ENCODE results near the gene LYZL6.

The LYZL6 gene, protein sequence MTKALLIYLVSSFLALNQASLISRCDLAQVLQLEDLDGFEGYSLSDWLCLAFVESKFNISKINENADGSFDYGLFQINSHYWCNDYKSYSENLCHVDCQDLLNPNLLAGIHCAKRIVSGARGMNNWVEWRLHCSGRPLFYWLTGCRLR

DNA sequence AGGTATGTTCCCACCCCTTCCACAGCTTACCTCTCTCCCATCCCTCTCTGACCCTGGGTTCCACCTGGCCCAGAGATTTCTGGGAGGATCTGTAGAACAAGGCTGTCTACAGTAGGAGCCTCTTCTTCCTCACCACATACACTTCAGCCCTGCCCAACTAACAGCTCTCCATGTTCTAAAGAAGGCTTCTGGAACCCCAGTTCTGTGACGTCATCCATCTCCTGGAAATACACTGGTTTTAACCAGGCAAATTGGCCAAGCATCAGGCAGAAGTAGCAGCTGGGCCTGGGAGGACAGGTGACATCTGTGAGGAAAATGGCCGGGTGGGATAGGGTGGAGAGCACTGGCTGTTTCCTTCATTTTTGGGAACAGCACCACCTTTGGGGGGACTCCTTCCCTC lies at the start of gene LYZL6:
LYZL6 (minus strand) TSS at position 177 of the 400 bp plus-strand sequence. CDS start 4,357 bp downstream, outside the sequence.
- DNase-seq (ENCODE audit: low read depth in 2 of 2) = no peak

DNA sequence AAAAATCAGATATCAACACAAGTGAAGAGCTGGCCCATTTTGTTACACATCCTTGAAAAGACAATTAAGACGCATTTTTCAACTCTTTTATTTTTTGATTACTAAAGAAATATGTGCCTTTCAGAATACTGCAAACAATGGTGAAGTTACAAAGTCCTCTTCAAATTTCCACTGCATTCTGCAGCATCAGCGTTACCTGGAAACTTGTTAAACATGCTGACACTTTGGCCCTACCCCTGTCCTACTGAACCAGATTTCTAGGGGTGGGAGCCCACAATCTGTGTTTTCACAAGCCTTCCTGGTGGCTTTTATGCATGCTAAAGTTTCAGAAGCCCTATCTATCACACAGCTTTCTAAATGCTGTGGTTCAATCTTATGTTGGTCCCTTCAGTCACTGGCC lies 47.6 kb upstream of the LYZL6 start:
- DNase-seq (ENCODE audit: low read depth in 2 of 2) = no peak

DNA sequence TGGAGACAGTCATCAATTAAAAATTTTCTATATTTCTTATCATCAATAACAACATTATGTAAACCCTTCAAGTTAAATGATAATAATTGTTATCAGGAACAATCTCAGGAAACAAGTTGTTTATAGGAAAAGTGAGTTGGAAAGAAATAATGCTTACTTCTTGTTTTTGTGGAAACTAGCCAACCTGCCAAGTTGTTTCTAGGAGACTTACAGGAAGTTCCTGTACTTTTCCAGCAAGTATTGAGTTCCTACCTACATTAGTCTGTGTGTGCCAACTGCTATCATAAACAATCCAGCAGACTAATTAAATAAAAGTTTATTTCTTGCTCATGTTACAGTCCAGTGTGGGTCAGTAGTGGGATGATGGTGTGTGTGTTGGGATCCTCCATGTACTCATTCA lies 44.7 kb upstream of the LYZL6 start:
- DNase-seq (ENCODE audit: low read depth in 2 of 2) = no peak

DNA sequence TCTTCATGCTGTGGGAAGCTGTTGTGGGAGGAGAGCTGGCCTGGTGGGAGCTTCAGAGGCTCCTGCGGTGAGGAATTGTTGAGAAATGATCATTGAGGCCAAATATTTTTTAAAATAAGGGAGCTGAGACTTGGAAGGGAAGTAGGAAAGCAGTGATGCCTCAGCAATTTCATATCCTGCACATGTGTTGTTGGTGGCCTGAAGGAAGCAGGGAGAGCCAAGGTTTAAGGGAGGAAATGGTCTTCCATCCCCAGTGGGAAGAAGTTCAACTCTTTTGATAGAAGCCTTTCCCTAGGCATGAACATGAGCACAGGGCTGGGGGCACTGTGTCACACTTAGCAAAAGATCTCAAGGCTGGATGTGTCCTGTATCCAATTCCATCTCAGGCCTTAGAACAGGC lies 43.1 kb upstream of the LYZL6 start, which contains the start of gene CCL14:
CCL14 (minus strand) TSS at position 87 of the 400 bp plus-strand sequence; CDS start at position 7, 80 bp downstream.
- DNase-seq (ENCODE audit: low read depth in 2 of 2) = no peak

DNA sequence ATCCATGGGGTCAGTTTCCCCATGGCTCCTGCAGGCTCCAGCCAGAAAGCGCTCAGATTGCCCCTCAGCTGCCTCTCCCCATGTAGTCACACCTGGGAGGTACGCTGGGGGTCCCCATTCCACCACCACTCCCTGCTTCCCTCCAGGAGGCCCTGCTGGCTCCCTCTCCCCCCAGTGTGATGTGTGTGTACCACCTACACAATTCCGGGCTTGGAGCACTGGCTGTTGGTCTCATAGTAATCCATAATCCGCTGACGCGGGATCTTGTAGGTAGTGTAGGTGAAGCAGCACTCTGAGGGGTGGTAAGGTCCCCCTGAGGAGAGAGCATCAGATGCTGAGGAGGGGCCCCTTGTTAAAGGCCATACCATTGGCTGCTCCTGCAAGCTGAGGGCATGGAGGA lies 40.6 kb upstream of the LYZL6 start:
- no peak for DNase-seq (ENCODE audit: low read depth in 2 of 2)

DNA sequence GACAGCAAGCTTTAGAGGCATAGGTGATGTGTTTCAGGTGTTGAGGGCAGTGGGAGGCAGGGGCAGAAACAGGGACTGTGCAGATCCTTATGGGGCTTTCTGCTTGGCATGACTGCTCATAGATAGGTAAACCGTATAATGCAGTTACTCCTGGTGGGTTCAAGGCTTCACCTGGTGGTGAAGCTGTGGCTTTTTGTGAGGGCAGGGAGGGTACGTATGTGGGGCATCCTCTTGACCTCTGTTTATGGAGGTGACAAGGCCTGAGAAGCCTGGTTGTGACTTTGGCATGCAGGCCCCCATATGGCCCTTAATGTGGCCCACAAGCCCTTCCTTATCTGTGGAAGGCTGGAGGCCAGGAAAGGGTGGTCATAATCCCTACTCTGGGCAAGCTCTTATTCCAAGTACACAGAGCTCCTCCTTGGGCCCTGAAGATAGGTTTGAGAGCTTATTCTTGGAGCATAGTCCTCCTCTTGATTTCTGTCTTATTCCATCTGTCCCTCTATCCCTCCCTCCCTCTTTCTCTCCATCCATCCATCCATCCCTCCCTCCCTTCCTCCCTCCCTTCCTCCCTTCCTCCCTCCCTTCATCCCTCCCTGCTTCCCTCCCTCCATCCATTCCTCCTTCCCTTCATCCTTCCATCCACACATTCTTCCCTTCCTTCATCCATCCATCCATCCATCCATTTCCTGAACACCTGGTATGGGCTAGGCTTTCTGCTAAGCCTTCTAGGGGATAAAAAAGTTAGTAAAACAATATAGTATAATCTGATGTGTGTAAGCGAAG lies 39.1 kb upstream of the LYZL6 start:
- DNase-seq (ENCODE audit: low read depth in 2 of 2) = no peak

DNA sequence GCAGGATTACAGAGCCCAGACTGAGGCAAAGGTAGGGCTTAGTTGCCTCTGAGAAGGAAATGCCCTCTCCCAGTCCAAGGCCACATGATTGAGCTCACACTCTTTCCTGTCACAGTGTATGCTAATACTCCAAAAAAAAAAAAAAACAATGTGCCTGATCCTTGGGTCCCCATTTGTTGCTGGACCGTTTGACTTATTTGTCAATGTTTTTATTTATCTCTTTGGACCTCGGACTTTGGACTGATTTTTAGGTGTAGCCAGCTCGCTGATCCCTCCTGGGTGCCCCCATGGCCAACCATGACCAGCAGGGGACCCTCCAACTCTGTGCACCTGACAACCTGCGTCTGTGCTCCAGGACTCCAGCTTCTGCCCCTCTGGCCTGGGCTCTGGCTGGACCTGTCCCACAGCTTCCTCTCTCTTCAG lies 38.4 kb upstream of the LYZL6 start:
- DNase-seq (ENCODE audit: low read depth in 2 of 2) = no peak

DNA sequence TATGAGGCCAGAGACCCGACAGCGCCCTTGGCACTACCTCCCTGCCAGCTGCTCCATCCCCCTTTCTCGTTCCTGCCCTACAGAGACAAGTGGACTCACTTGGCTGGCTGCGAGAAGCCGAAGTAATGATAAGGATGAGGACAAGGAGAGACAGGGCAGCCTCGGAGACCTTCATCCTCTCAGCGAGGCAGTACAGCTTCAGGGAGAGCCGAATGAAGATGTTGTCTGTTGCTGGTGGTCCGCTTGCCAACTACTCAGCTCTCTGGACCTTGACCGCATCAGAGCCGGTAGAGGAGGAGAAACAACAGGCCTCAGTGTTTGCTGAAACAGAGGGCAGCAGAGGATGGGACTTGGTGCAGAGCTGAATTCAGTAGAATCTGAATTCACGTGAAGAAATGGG lies 37.7 kb upstream of the LYZL6 start, which contains the start of gene CCL16:
CCL16 (minus strand) TSS at position 252 of the 400 bp plus-strand sequence; CDS start at position 175, 77 bp downstream.
- no peak for DNase-seq (ENCODE audit: low read depth in 2 of 2)

DNA sequence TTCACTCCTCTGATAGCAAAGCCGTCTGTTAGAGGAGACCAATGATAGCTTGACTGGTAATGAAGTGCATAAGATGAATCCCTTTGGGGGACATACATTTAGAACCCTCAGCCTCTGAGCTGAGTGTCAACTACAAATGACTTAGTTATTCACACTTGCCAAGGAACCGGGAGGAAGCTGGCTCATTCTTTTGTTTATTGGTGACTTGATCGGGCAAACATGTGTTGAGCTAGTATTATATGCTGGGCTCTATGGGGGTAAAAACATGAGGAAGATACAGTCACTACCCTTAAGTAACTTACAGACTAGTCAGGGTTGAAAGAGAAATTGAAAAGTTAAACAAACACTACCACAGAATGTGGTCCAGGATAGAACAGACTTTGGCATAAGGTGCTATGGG lies 34.8 kb upstream of the LYZL6 start:
- no peak for DNase-seq (ENCODE audit: low read depth in 2 of 2)

DNA sequence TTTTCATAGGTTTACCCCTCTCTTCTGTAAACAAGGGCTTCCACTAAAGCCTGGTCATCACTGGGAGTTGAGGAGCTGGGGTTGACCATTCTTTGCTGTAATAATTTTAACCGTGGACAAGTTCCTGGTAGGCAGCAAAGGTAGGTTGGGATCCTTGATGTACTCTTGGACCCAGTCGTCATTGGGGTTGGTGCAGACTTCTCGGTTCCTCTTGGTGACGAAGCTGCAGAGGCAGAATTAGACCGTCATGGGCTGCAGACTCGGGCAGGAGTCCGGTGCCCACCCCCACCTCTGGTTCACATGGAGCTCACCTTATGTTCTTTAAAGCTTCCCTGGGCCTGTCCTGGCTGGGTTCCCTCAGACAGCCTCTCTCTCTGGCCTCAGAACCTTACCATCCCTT lies 34.0 kb upstream of the LYZL6 start:
- no peak for DNase-seq (ENCODE audit: low read depth in 2 of 2)

DNA sequence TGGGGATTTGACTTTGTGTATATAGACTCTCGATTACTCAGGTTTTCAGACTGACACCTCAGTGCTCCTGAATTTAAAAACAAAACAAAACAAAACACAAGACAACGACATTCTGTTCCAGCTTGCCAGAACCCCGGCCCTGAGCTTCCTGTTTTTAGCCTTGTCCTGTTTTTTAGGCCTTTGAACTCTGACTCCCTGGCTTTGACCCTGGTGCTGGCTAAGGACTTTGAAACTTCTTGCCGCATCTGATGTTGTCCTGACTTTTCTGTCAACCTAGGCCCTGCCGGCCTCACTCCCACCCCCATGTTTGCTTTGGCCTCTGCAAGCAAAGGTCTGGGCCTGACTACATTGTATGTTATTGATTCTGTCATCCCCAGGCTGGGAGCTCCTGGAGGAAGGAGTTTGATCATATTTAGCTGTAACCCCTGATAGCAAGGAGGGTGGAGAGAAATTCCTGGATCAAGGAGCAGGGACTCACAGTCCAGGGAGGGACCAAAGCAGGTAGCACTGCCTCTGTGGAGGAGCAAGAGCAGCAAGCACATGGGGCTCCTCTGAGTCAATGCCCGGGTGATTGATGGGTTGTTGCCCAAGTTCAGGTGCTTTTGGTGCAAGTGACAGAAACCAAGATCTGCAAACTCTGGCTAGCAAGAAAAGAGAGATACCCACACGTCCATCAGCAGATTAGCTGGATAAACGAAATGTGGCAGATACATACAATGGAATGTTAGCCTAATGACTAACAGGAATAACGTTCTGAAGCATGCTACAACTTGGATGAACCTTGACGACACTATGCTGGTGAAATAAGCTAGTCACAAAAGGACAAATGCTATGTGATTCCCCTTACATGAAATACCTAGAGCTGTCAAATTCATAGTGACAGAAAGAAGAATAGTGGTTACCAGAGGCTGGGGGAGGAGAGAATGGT lies 30.1 kb upstream of the LYZL6 start:
- DNase-seq (ENCODE audit: low read depth in 2 of 2) = no peak

DNA sequence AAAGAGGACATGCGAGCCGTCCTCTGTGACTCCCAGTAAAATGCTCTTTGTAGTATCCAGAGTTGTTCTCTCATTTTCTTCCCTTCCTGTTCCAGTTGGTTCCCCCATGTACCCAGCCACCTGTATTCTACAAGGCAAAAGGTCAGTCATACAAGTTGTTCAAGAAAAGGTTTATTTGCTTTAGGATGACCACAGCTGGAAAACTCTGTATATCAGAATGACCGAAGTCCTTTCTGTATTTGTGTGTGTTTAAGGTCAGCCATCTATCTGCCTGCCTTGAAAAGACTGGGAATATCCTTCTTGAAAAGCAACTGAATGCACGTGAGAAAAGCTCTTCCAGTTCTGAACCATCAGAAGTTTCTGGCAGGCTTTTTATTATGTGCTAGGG lies 29.4 kb upstream of the LYZL6 start:
- no peak for DNase-seq (ENCODE audit: low read depth in 2 of 2)

DNA sequence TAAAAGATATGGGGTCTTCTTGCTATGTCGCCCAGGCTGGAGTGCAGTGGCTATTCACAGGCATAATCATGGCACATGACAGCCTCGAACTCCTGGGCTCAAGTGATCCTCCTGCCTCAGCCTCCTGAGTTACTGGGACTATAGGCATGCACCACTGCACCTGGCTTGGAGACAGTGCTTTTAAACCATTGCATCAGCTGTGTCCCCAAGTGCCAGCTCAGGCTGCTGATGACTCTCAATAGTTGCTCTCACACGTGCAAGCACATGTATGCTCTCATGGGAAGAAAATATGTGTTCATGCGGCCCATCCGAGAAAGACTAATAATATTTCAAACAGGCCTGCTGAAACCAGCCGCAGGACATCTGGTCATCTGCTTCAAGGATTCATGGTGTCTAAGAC lies 29.0 kb upstream of the LYZL6 start:
- no peak for DNase-seq (ENCODE audit: low read depth in 2 of 2)

DNA sequence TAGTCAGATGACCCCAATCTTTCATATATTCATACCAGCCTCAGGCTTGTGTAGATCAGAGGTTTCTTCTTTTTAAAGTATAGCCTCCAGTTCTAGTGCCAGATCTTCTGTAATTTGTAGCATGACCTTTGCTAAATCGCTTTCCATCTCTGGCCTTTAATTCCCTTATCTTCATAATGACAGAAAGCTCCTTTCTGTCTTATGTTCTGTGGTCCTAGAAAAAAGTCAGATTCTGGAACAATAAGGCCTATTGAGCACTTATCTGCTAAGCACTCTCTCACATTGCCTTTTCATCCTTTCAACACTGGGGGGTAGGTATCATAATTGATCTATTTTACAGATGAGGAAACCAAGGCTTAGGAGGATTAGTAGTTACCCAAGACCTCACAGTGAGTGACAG lies 28.6 kb upstream of the LYZL6 start:
- DNase-seq (ENCODE audit: low read depth in 2 of 2) = no peak

DNA sequence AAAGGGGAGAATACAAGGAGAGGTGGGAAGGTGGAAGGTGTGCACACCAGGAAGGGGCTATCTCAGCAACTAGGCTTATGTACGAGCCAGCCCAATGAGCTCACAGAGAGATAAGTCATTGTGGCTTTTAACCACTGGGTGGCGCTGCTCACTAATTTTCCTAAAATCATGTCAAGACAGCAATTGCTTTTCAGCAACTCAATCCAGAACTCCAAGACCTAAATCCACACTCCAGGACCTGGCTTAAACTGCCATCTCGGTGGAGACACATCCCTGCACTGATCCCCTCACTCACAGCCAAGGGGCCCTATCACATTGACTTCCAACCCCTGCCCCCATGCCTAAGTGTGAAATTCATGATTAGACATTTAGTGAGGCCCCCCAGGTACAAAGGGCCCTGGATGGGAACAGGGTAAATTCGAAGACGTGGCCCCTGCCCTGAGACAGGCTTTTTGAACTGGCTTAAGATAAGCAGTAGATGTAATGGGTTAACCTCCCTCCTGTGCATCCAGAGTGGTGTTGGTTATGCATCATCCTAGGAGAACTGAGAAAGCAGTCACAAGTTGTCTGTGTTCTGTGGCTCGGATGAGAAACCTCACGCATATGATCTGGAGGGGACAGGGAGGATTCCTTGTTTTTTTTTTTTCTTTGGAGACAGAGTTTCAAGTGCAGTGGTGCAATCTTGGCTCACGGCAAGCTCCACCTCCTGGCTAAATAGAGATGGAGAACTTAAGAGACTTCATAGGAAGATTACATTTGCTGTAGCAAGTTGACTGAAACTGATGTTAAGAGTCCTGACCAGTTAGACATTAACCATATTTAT lies 26.3 kb upstream of the LYZL6 start:
- DNase-seq (ENCODE audit: low read depth in 2 of 2) = peak; percentile 43 to 55

DNA sequence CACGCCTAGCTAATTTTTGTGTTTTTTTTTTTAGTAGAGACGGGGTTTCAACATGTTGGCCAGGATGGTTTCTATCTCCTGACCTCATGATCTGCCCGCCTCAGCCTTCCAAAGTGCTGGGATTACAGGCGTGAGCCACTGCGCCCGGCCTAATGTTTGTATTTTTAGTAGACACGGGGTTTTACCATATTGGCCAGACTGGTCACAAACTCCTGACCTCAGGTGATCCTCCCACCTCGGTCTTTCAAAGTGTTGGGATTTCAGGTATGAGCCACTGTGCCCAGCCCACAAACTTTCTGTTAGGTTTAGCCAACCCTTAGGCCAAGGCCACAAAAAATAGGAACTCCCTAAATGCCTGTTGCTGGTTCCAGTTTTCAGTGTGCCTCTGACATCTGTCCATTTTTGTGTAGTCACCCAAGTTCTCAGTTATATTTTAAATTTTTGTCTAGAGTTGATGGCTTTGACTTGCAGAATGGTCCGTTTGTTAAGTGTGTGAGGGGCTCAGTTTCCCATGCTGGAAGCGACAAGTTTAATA lies 25.1 kb upstream of the LYZL6 start:
- DNase-seq (ENCODE audit: low read depth in 2 of 2) = no peak

DNA sequence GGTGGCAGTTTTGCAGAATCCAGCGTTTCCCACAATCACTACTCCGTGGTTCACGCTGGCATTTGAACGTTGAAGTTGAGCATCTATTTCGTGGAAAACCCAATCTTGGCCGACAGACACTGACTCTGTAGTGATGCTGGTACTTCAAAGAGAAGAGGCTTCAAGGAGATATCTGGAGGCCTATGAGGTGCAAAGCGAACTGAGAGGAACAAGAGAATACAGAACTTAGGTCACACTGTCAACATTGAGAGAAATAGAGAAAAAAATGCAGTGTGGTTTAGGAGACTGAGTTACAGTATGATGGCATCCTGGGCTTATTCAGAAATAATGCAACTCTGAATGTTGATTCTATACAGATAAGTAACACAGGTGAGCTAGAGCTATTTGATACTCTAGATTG lies 21.8 kb upstream of the LYZL6 start:
- DNase-seq (ENCODE audit: low read depth in 2 of 2) = no peak

DNA sequence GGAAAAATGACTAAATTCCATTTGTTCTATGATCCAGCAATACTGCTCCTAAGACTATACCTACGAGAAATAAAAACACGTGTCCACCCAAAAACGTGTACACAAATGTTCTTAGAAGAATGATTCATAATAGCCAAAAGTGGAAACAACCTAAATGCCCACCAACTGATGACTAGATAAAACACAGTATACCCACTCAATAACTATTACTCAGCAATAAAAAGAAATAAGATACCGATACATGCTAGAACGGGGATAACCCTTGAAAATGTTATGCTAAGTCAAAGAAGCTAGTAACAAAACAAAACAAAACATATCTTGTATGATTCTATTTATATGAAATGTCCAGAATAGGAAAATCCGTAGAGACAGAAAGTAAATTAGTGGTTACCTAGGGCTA lies 20.1 kb upstream of the LYZL6 start:
- no peak for DNase-seq (ENCODE audit: low read depth in 2 of 2)

DNA sequence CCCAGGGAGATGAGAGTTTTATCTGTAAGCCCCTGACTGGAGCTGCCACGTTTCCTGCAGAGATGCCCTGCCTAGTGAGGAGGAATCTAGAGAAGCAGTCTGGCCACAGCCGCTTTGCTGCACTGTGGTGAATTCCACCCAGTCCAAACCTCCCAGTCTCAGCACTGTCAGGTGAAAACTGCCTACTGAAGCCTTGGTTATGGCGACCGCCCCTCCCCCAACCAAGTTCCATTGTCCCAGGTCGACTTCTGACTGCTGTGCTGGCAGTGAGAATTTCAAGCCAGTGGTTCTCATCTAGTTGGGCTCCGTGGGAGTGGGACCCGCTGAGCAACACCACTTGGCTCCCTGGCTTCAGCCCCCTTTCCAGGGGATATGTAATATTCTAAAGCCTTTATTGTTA lies 10.2 kb upstream of the LYZL6 start:
- no peak for DNase-seq (ENCODE audit: low read depth in 2 of 2)

DNA sequence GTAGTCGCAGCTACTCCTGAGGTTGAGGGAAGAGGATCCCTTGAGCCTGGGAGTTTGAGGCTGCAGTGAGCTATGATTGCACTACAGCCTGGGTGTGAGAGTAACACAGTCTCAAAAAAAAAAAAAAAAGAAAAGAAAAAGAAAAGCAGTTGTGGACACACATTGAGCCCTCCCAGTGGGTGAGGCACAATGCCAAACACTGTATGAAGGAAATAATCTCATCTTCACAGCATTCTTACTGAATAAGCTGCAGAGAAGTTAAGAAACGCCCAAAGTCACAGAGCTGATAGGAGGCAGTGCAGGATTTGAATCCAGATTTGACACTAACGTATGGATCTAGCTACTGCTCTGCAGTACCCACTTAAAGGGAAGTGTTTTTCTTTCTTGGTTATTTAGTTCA lies 5.9 kb upstream of the LYZL6 start:
- no peak for DNase-seq (ENCODE audit: low read depth in 2 of 2)

DNA sequence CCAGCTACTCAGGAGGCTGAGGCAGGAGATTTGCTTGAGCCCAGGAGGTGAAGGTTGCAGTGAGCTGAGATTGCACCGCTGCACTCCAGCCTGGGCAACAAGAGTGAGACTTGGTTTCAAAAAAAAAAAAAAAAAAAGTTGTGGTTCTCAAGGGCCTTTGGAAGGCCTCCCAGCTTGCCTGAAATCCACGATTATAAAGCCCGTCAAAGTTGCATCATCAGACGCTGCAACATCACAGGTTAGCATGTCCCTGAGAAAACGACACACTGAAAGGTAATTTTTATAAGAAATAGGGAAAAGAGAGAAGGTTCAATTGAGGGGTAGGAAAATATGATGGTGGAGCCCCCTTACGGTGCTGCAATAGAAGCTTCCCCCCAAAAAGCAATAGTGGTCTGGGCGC lies 4.6 kb upstream of the LYZL6 start:
- no peak for DNase-seq (ENCODE audit: low read depth in 2 of 2)

All from stimulated activated CD8-positive, alpha-beta memory T cell treated with anti-CD3 and anti-CD28 coated beads, Interleukin-7, amount 100 ng/mL, for 4 hours (primary cell).